AG10803 (cell line): ENCODE measurements around the gene NTMT2.
A peak's percentile ranks its signal among the peaks of the same experiment; 100 is the strongest.
"Not testable (repeated sequence)": the region's sequence is repeated elsewhere in the genome, so short reads cannot be mapped to it uniquely, and the experiment has no call there.

ENCODE experiments used
- DNase-seq: peaks from one replicate; pipeline ENCODE4 v3.0.0; 2010; ENCODE audit warnings: low read depth
- H3K4me3 ChIP-seq: 2 replicates; pipeline ENCODE4 v1.5.1; 2011; ENCODE audit warnings: mild to moderate bottlenecking, low read length, control low read depth
- TF ChIP-seq, protein P1 (sequence below): conservative IDR thresholded peaks from 2 replicates; pipeline ENCODE4 v1.5.1; 2011; ENCODE audit warnings: mild to moderate bottlenecking, low read length, control low read depth, inconsistent platforms

NTMT2 gene

DNA sequence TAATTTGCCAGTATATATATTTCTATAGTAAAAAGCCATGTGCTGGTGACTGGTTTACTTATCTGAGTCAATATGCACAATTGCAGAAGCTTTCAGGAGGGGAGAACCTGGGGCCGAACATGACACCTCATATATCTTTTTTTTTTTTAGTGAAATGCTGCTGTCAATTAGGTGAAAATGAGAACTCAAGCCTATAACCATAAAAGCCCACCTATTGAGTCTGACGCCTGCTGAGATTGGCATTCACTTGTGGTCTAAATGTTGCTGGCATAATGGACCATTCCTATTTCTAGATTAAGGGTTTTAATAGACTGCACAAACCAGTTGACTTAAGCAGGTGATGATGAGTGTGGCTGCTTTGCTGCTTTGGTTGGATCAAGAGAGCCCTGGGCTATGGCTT is 10.8 kb downstream of the NTMT2 start:
- no peak for DNase-seq
- H3K4me3 ChIP-seq: no peak overlapping the region
- TF ChIP-seq, protein P1, sequence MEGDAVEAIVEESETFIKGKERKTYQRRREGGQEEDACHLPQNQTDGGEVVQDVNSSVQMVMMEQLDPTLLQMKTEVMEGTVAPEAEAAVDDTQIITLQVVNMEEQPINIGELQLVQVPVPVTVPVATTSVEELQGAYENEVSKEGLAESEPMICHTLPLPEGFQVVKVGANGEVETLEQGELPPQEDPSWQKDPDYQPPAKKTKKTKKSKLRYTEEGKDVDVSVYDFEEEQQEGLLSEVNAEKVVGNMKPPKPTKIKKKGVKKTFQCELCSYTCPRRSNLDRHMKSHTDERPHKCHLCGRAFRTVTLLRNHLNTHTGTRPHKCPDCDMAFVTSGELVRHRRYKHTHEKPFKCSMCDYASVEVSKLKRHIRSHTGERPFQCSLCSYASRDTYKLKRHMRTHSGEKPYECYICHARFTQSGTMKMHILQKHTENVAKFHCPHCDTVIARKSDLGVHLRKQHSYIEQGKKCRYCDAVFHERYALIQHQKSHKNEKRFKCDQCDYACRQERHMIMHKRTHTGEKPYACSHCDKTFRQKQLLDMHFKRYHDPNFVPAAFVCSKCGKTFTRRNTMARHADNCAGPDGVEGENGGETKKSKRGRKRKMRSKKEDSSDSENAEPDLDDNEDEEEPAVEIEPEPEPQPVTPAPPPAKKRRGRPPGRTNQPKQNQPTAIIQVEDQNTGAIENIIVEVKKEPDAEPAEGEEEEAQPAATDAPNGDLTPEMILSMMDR: no peak

DNA sequence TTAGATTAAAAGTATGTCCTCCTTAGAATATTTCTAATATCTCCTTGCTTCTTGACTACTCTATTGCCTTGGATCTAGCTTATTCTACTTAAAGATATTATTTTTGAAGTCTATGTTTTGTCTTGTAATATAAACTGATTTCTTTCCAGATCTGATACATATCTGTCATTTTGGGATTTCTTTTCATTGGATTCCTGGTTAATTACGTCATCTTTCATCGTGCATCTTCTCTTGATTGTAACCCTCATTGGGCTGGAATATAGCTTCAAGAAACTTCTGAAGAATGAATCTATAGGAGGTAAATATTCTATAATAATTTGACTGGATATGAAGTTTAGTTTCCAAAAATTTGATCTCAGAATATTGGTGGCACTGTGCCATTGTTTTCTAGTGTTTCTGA is 12.1 kb downstream of the NTMT2 start:
- no peak for DNase-seq
- H3K4me3 ChIP-seq: no peak overlapping the region
- TF ChIP-seq, protein P1: no peak

DNA sequence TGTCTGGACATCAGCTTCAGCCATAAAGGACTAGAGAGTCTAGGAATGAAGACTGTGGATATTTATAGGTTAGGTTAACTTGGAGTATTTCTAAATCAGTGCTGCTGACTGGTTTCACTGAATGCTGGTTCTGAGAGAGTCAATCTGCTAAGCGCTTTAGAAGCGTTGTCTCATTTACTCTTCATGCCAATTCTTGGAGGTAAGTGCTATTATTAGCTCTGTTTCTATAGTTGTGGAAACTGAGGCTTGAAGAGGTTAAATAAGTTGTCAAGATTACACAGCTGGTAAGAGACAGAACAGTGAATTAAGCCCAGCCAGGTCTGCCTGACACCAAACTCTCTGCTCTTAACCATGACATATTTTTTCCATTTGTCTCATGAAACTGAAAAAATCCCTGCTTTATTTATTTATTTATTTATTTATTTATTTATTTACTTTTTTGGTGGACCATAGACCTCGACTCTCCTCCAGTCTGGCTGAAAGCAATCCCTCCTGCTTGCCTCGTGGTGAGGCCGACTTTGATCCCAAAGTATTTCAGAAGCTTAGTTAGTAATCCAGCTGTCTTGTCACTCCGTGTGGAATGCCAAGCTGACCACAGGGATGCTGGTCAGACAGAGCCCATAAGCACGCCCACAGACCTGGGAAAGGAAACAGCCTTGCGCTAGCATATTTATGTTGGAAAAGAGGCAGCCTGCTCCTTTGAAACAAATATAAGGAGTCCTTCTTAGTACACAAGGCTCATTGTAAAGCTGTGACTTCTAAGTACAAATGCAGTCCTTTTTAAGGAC is 16.9 kb downstream of the NTMT2 start:
- TF ChIP-seq, protein P1: no peak
- H3K4me3 ChIP-seq: no peak overlapping the region
- DNase-seq: peak; percentile 97

- no peak overlapping the region for H3K4me3 ChIP-seq
- DNase-seq: peak; percentile 36
- TF ChIP-seq, protein P1: no peak
Observed at GRCh38 chr1:170164103-170164763, 18.5 kb downstream of the NTMT2 start.

GRCh38 chr1:170166518-170167180 is 20.9 kb downstream of the NTMT2 start:
- H3K4me3 ChIP-seq: no peak overlapping the region
- no peak for DNase-seq
- TF ChIP-seq, protein P1: no peak

DNA sequence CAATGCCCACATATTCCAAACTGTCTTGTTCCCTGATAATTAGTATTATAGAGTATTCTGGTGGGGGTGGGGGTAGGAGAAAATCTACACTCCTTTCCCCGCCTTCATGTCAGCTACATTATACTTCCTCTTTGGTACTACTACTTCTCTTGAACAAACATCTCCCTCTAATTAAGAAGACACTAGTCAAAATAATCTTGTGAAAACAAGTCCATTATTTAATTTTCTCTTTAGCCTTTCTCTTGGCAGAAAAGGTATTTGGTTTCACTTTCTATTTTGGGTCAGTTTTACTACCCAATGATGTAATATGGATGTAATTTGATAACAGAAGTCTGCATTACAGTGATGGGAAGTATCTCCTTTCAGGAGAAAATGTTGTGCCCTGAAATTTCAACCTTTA is 22.5 kb downstream of the NTMT2 start:
- TF ChIP-seq, protein P1: no peak

DNA sequence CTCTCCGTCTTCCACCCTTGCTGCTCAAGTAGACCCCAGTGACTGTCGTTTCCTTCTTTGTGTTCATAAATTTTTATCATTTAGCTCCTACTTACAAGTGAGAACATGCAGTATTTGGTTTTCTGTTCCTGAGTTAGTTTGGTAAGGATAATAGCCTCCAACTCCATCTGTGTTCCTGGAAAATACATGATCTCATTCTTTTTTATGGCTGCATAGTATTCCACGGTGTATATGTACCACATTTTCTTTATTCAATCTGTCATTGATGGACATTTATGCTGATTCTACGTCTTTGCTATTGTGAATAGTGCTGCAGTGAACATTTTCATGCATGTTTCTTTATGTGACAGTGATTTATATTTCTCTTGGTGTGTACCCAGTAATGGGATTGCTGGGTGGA is 24.8 kb downstream of the NTMT2 start:
- not testable (repeated sequence) for DNase-seq, H3K4me3 ChIP-seq

More for the DNA sequence above, 22.5 kb downstream of the NTMT2 start:
- peak overlapping the region; percentile 10; the same call in 1 of the 2 replicates for H3K4me3 ChIP-seq
- peak; percentile 44 for DNase-seq
